Cardiac septum (tissue), 1 donor: ENCODE measurements around the gene KCNJ5. TPM values are rescaled to one million over a fixed set of nuclear protein-coding genes. Genes with fewer than 3 reads are reported as not detected.

Experiments used
- DNase-seq: peaks from one replicate; pipeline ENCODE4 v3.0.0-alpha.2; 2020; ENCODE audit warnings: low spot score
- intact Hi-C: fragments of 100-400 bp; cut with DNase I; formaldehyde crosslinking; loops from one replicate; pipeline ENCODE4 v1.14.0; 2022
- total RNA-seq: library from RNA; stranded (reverse); fragmentation: NEBNext Ultra II Directional; extraction: Animal tissue kit (Norgen Biotek cat#: 25700); gene quantifications from one replicate; pipeline ENCODE4 v1.2.1, GENCODE V29; 2021
- donor health status: DM: no; HTN: no; CAD: no.

The KCNJ5 gene
- total RNA-seq, 1 donor from 2014 or later: 12.1 TPM

GRCh38 chr11:128940603-128941002 lies 49.4 kb downstream of the KCNJ5 start:
- intact Hi-C loops: no loop called here
- no peak for DNase-seq

DNA sequence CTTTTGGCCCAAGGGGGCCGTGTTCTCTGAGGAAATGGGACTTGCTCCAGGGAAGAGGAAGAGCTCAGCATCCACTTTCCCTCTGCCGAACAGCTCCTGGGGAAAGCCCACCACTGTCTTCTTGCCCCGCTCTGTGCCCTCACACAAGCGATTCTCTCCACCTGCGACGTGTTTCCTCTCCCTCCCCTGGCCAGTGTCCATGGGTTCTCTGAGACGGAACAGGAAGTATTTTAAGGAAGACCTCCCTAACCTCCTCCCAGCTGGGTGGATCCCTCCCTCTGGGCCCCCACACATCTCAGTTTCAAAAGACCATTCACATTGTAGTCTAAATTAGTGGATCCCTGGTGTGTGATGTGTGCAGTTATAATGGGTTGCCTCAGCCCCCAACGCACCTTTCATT lies 50.0 kb downstream of the KCNJ5 start:
- no peak for DNase-seq
- intact Hi-C loops: no loop called here

DNA sequence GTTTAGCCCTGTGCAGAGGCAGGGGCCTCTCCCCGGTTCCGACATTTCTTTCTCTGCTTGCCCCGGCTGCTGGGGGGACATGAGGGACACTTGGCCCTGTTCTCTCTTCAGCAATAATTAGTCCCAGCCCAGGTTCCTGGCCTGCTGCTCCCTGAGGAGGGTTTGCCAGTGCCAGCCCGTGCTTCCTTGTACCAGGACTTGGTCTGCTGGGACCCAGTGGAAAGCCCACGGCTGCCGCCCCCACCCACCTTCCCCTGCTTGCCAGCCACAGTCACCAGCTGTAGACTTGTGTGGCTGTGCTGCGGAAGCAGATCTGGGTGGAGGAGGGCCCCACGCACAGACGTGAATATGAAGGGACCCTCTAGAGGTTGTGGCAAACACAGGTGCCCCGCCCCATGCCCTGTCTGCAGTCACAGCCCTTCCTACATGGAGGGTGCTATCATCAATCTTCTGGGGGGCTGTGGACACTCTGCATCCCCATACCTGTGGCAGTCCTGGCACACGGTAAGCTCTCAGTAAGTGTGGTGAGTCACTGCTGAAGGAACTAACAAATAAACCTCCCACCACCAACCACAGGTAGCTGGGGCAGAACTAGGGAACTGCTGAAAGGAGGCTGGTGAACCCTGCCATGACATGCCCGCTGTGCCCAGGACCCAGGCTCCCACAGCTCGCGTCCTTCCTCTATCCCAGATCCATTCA lies 50.6 kb downstream of the KCNJ5 start:
- intact Hi-C loops: no loop called here
- no peak for DNase-seq

GRCh38 chr11:128942272-128942612 lies 51.1 kb downstream of the KCNJ5 start:
- DNase-seq: no peak
- intact Hi-C loops: no loop called here

- intact Hi-C loops: no loop called here
- DNase-seq: no peak
Measured at GRCh38 chr11:128942817-128943427, 51.8 kb downstream of the KCNJ5 start, which contains the start of gene TP53AIP1. Gene TP53AIP1, minus strand, starts transcription at chr11:128942871. Its CDS starts 5,053 bp downstream, at chr11:128937818.

DNA sequence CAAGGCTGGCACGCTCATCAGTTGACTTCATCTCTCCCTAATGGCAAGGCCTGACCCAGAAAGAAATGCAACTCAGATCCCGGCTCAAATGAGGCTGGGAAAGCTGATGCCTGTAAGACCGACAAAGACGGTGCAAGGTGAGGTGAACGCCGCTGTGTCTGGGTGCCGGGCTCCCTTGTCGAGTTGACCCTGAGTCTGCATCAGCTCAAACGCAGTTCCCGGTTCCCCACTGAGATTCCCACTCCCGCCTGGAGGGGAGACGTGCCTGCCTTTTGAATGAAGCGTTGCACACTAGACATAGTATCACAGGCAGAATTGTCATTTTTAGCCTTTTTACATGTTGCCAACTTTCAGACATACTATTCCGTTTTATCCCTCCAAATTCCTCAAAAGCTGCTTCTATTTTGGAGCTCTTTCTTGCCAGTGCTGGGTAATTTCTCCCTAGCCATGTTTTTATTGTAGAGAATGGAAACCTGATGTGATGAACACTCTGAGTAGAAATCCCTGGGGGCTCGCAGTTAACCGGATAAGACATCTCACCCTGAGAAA lies 52.3 kb downstream of the KCNJ5 start:
- intact Hi-C loops: no loop called here
- DNase-seq: no peak

DNA sequence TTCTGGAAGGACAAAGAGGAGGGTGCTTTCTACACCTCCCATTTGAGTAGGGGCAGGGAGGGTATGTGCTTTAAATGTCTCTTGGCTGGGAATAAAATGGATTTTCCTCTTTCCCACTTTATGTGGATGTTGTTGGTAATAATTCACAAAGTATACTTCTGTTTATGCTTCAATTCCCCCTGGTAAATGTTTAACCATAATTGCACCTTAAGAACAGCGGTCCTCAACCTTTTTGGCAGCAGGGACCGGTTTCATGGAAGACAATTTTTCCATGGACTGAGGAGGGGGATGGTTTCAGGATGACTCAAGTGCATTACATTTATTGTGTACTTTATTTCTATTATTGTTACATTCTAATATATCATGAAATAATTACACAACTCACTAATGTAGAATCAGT lies 55.5 kb downstream of the KCNJ5 start:
- intact Hi-C loops: no loop called here
- no peak for DNase-seq

DNA sequence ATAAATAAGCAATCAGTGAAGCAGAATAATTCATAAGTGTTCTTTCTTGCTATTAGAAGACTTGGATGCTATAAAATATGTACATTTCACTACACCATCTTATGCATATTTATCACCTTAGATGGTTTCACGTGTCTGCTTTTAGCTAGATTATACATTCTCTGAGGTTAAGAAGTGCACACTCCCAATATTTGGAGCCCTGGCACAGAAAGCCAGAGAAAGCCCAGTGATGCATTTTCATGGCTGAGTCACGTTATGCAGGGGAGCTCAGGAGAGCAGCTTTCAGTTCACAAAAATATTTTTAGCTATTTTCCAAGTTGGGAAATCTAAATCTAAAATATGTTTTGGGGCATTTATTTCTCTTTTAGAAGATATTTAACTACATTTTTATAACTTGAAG lies 56.6 kb downstream of the KCNJ5 start:
- no peak for DNase-seq
- intact Hi-C loops: no loop called here

GRCh38 chr11:128948583-128948982 lies 57.4 kb downstream of the KCNJ5 start:
- no peak for DNase-seq
- intact Hi-C loops: no loop called here

GRCh38 chr11:128949791-128950454 lies 58.8 kb downstream of the KCNJ5 start:
- DNase-seq: no peak
- intact Hi-C loops: no loop called here

DNA sequence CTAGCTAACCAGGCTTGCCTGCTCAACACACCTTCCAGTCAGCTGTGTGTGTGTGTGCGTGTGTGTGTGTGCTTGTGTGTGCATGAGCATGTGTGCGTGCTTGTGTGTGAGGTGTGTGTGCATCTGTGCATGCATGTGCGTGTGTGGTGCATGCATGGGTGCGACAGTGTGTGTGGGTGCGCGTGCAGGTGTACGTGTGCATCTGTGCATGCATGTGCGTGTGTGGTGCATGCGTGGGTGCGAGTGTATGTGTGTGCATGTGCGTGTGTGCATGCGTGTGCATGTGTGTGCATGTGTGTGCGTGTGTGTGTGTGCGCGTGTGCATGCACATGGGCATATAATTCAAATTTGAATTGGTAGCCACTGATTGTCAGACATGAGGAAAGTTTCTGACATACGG lies 62.0 kb downstream of the KCNJ5 start:
- intact Hi-C loops: no loop called here
- DNase-seq: no peak

DNA sequence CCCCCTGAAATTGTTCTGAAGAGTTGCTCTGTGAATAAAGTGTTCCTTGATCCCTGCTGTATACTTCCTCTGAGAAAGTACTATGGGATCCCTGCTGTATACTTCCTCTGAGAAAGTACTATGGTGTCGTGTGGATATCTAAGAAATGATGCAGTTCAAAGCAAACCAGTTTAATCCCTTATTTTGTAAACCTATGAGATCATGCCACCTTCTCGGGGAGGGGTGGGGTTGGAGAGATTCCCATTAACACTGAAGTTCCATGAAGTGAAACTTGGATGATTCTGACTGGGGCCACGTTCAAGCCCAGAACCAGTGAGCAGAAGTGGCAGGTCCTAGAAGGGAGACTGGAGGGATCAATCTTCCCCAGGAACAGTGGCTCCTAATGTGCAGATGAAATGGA lies 64.5 kb downstream of the KCNJ5 start:
- no peak for DNase-seq
- intact Hi-C loops: loop anchor here (1.0 kb wide), 1 partner anchor 71 kb away; no protein-coding TSS in a partner anchor

DNA sequence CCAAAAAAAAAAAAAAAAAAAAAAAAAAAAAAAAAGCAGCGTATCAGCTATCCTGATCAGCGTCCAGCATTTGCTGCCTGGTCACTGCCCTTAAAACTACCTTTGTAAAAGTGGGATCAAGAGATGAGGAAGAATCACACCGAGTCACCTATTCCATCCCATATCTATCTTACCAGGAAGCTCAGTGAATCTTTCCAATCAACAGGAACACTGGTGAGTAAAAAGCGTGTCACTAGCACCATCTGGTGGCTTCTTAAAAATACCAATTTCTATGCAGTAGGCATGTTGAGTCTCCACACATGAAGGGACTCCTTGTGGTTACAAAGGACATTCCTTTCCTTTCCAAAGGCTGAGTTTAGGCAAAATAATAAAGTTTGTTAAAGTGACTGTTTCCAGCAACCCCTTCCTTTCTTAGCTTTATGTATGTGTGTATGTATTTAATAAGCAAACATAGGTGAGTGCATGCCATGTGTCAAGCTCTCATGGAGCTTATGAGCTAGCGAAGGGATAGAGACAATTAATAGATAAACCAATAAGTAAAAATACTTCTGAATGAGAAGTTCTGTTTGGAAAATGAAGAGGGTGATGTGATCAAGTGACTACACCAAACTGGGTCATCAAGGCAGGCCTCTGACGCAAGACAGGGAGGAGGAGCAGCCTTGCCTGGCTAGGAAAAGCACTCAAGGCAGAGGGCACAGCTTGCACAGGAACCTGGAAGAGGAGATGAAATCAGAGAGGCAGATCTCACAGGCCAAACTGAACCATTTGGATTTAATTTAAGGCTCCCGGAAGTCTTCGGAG lies 65.4 kb downstream of the KCNJ5 start:
- DNase-seq: no peak
- intact Hi-C loops: loop anchor here (1.0 kb wide), 1 partner anchor 72 kb away; no protein-coding TSS in a partner anchor

GRCh38 chr11:128957202-128957482 lies 66.0 kb downstream of the KCNJ5 start:
- intact Hi-C loops: no loop called here
- DNase-seq: no peak

GRCh38 chr11:128961645-128962044 lies 70.5 kb downstream of the KCNJ5 start:
- intact Hi-C loops: no loop called here

GRCh38 chr11:128962896-128963295 lies 71.7 kb downstream of the KCNJ5 start:
- no peak for DNase-seq
- intact Hi-C loops: no loop called here

More at GRCh38 chr11:128961645-128962044, 70.5 kb downstream of the KCNJ5 start:
- no peak for DNase-seq

DNA sequence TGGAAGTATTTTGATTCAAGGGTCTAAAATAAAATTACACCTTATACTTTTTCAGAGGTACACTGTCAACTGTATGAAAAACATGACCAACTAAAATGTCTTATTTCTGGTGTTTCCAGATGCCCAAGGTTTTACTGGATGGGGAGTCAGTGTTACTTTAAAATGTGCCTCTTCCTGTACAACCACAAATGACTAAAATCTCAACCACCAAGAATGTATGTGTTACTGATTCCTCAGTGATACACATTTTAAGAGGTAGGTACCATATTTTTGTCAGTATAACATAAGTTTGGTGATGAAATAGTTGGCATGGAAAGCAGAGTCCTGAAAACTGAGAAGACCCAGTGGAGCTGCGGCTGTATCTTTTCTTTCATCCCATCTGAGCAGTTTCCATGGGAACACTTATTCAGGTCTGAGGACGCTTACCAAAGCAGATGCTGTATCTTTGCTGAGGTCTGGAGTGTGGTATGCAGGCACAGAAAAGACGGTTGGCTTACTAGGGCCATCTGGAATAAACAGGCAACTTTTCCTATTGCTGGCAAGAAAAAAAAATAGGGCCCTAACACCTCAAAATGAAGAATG lies 72.7 kb downstream of the KCNJ5 start:
- intact Hi-C loops: no loop called here
- DNase-seq: no peak

DNA sequence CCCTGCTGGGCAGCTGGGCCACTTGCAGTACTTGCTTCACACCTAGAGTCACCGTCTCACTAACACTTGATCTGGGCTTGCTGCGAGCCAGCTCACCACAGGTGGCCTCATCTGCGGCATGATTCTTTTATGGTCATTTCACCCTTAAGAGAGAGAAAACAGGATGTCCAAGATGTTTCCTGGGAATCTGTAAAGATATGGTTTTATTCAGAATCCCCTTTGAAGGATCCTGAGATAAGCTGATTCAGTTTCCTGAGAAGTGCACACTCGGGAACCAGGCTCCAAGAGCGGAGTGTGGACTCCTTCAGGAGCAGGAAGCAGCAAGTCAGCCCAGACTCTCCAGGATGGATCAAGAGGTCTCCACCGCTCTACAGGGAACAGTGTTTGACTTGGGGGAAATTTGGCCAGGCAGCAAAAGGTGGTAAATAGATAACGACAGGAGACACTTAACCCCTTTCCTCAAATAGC lies 73.3 kb downstream of the KCNJ5 start:
- DNase-seq: no peak
- intact Hi-C loops: no loop called here

DNA sequence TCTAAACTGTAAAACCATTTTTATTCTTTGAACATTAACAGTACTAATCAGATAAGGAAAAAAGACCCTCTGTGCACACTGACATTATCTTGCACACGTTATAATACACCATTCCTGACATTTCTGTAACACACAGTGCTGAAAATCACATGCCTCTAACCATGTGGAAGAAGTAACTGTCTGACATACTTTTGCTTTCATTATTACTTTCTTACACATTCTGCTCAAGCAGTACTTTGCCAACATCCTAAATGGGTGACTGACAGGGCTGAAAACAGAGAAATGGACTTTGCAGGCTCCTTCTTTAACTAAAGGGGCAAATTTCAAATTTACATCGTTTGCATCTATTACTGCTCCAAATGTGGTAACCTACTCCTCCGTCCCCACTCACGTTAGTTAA lies 74.3 kb downstream of the KCNJ5 start:
- DNase-seq: no peak
- intact Hi-C loops: no loop called here

GRCh38 chr11:128967578-128967977 lies 76.4 kb downstream of the KCNJ5 start:
- intact Hi-C loops: no loop called here
- no peak for DNase-seq
